ENCODE results near the gene OR52A1. TPM values are rescaled to one million over a fixed set of nuclear protein-coding genes. Genes with fewer than 3 reads are reported as not detected.
A peak's percentile ranks its signal among the peaks of the same experiment; 100 is the strongest.

The OR52A1 gene
- total RNA-seq, 1 donor, result not detected

GRCh38 chr11:5131584-5132335 is 22.8 kb downstream of the OR52A1 start:
- DNase-seq (ENCODE audit: low read depth), result no peak
- H3K4me3 ChIP-seq (ENCODE audit: low read depth, low read length), result no peak overlapping the region
- TF ChIP-seq CTCF (IDR thresholded peaks at IDR 0.05; ENCODE audit: insufficient read depth, low read length), result no peak

GRCh38 chr11:5129457-5129877 is 25.1 kb downstream of the OR52A1 start:
- TF ChIP-seq CTCF (IDR thresholded peaks at IDR 0.05; ENCODE audit: insufficient read depth, low read length), result no peak
- peak; percentile 52 for DNase-seq (ENCODE audit: low read depth)
- H3K4me3 ChIP-seq (ENCODE audit: low read depth, low read length), result no peak overlapping the region

GRCh38 chr11:5124891-5125620 is 29.5 kb downstream of the OR52A1 start:
- DNase-seq (ENCODE audit: low read depth), result no peak
- no peak for TF ChIP-seq CTCF (IDR thresholded peaks at IDR 0.05; ENCODE audit: insufficient read depth, low read length)
- H3K4me3 ChIP-seq (ENCODE audit: low read depth, low read length), result no peak overlapping the region

GRCh38 chr11:5123802-5124521 is 30.6 kb downstream of the OR52A1 start:
- DNase-seq (ENCODE audit: low read depth), result peak; percentile 86
- no peak overlapping the region for H3K4me3 ChIP-seq (ENCODE audit: low read depth, low read length)
- TF ChIP-seq CTCF (IDR thresholded peaks at IDR 0.05; ENCODE audit: insufficient read depth, low read length), result peak; percentile 82

- DNase-seq (ENCODE audit: low read depth), result no peak
- TF ChIP-seq CTCF (IDR thresholded peaks at IDR 0.05; ENCODE audit: insufficient read depth, low read length), result no peak
- no peak overlapping the region for H3K4me3 ChIP-seq (ENCODE audit: low read depth, low read length)
Measured at GRCh38 chr11:5118893-5119292, 35.7 kb downstream of the OR52A1 start.

- no peak for TF ChIP-seq CTCF (IDR thresholded peaks at IDR 0.05; ENCODE audit: insufficient read depth, low read length)
- no peak for DNase-seq (ENCODE audit: low read depth)
- no peak overlapping the region for H3K4me3 ChIP-seq (ENCODE audit: low read depth, low read length)
Measured at GRCh38 chr11:5117588-5117987, 37.0 kb downstream of the OR52A1 start.
